Neural crest cell (in vitro differentiated cells): Measurements from ENCODE around the gene DEUP1. TPM values are rescaled to one million over a fixed set of nuclear protein-coding genes. Genes with fewer than 3 reads are reported as not detected.

ENCODE experiments used
- DNase-seq: peaks from one replicate; pipeline ENCODE4 v3.0.0; 2021; ENCODE audit warnings: low read depth, mixed read lengths, low spot score
- H3K27ac Mint-ChIP-seq: one replicate; pipeline ENCODE4 v1.8.0; 2021; ENCODE audit warnings: mild to moderate bottlenecking, mixed read lengths; ENCODE audit not compliant: unreplicated experiment
- H3K27me3 Mint-ChIP-seq: 2 replicates; pipeline ENCODE4 v1.8.0; 2021; ENCODE audit warnings: low read depth, mild to moderate bottlenecking, mixed read lengths
- H3K36me3 Mint-ChIP-seq: 2 replicates; pipeline ENCODE4 v1.8.0; 2021; ENCODE audit warnings: low read depth, mild to moderate bottlenecking, mixed read lengths
- H3K4me1 Mint-ChIP-seq: 2 replicates; pipeline ENCODE4 v1.8.0; 2021; ENCODE audit warnings: mixed read lengths
- H3K4me3 Mint-ChIP-seq: one replicate; pipeline ENCODE4 v1.8.0; 2021; ENCODE audit warnings: mild to moderate bottlenecking, mixed read lengths
- H3K9me3 Mint-ChIP-seq: 2 replicates; pipeline ENCODE4 v1.8.0; 2021; ENCODE audit warnings: mixed read lengths
- total RNA-seq: library from RNA; stranded (reverse); gene quantifications from 2 replicates; pipeline ENCODE4 v1.2.1, GENCODE V29; 2021
- TF ChIP-seq, protein P1 (sequence below): fragments of 200-600 bp; sonication (generic); conservative IDR thresholded peaks from 2 replicates; pipeline ENCODE4 v1.5.0; 2021; ENCODE audit warnings: antibody characterized with exemption, mild to moderate bottlenecking

The DEUP1 gene
- total RNA-seq, 1 donor from 2014 or later, result 0.70 TPM

- Mint-ChIP-seq H3K27ac (peak overlapping the region; percentile 13), H3K27me3 (no peaks in the 10 kb centered on the region)
- DNase-seq, result no peak
Observed at GRCh38 chr11:93393386-93393785, 62.8 kb downstream of the DEUP1 start.

GRCh38 chr11:93394488-93394887 is 63.9 kb downstream of the DEUP1 start:
- H3K4me1 Mint-ChIP-seq, result peaks cover 26% of the 10 kb centered on the region
- H3K4me3 Mint-ChIP-seq, result no peak overlapping the region
- H3K27ac Mint-ChIP-seq, result no peak overlapping the region
- H3K36me3 Mint-ChIP-seq, result no peaks in the 10 kb centered on the region
- H3K9me3 Mint-ChIP-seq, result no peaks in the 10 kb centered on the region
- no peaks in the 10 kb centered on the region for H3K27me3 Mint-ChIP-seq
- no peak for DNase-seq
- TF ChIP-seq, protein P1, sequence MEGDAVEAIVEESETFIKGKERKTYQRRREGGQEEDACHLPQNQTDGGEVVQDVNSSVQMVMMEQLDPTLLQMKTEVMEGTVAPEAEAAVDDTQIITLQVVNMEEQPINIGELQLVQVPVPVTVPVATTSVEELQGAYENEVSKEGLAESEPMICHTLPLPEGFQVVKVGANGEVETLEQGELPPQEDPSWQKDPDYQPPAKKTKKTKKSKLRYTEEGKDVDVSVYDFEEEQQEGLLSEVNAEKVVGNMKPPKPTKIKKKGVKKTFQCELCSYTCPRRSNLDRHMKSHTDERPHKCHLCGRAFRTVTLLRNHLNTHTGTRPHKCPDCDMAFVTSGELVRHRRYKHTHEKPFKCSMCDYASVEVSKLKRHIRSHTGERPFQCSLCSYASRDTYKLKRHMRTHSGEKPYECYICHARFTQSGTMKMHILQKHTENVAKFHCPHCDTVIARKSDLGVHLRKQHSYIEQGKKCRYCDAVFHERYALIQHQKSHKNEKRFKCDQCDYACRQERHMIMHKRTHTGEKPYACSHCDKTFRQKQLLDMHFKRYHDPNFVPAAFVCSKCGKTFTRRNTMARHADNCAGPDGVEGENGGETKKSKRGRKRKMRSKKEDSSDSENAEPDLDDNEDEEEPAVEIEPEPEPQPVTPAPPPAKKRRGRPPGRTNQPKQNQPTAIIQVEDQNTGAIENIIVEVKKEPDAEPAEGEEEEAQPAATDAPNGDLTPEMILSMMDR, result no peak

More at GRCh38 chr11:93393386-93393785, 62.8 kb downstream of the DEUP1 start:
- TF ChIP-seq, protein P1, result no peak
- H3K4me3 Mint-ChIP-seq, result no peak overlapping the region
- no peaks in the 10 kb centered on the region for H3K36me3 Mint-ChIP-seq
- H3K4me1 Mint-ChIP-seq, result peaks cover 26% of the 10 kb centered on the region
- no peaks in the 10 kb centered on the region for H3K9me3 Mint-ChIP-seq

- TF ChIP-seq, protein P1, result no peak
- Mint-ChIP-seq H3K27ac (no peak overlapping the region), H3K4me3 (no peak overlapping the region), H3K9me3 (peaks cover 5% of the 10 kb centered on the region), H3K36me3 (no peaks in the 10 kb centered on the region), H3K27me3 (no peaks in the 10 kb centered on the region), H3K4me1 (peaks cover 26% of the 10 kb centered on the region)
- no peak for DNase-seq
Observed at GRCh38 chr11:93396316-93396715, 65.8 kb downstream of the DEUP1 start.

GRCh38 chr11:93403930-93404329 is 73.4 kb downstream of the DEUP1 start:
- TF ChIP-seq, protein P1, result no peak
- DNase-seq, result no peak
- Mint-ChIP-seq H3K27me3 (no peaks in the 10 kb centered on the region), H3K4me3 (no peak overlapping the region), H3K4me1 (no peaks in the 10 kb centered on the region), H3K9me3 (peaks cover 5% of the 10 kb centered on the region), H3K27ac (no peak overlapping the region), H3K36me3 (no peaks in the 10 kb centered on the region)

GRCh38 chr11:93407777-93408401 is 77.3 kb downstream of the DEUP1 start:
- H3K27ac Mint-ChIP-seq, result no peak overlapping the region
- no peaks in the 10 kb centered on the region for H3K27me3 Mint-ChIP-seq
- no peaks in the 10 kb centered on the region for H3K9me3 Mint-ChIP-seq
- TF ChIP-seq, protein P1, result no peak
- no peaks in the 10 kb centered on the region for H3K36me3 Mint-ChIP-seq
- no peak for DNase-seq
- H3K4me1 Mint-ChIP-seq, result no peaks in the 10 kb centered on the region
- H3K4me3 Mint-ChIP-seq, result no peak overlapping the region
